ENCODE data around the gene SRPK3.

DNA sequence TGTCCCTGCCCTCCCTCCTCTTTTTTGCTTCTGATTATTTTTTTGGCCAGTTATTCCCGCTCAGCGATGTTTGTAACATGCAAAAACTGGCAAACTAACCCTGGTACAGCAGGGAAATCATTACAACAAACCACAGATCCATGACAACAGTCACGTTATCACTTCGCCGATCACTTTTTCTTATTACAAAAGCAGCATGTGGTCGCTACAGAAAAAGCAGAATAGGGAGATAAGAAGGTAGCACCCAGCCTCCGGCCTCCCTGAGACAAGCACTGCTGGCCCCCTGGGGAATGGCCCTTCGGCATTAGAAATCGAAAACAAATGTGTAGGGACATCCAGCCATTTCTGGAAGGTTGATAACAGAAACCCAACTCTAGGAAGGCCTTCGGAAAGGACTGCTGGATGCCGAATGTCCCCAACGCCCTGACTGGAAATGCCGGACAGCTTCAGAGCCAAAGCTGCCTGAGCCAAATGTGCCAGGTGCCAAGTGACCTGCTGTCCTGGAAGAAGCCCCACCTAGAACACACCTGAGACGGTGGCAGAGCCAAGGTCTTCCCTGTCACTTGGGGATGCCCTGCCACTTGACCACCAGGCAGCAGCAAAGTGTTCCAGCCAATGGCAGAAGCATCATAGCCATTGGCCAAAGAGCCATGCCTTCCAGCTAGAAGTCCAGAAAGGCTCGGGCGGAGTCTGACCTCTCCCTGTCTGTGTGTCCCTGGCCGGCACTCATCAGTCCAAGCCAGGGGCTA is 10.4 kb downstream of the SRPK3 start:
- TF ChIP-seq CTCF (IDR thresholded peaks at IDR 0.05) = no peak
- no peak for TF ChIP-seq POLR2A (IDR thresholded peaks at IDR 0.05)
